ENCODE results near the gene MISP.

Gene MISP

DNA sequence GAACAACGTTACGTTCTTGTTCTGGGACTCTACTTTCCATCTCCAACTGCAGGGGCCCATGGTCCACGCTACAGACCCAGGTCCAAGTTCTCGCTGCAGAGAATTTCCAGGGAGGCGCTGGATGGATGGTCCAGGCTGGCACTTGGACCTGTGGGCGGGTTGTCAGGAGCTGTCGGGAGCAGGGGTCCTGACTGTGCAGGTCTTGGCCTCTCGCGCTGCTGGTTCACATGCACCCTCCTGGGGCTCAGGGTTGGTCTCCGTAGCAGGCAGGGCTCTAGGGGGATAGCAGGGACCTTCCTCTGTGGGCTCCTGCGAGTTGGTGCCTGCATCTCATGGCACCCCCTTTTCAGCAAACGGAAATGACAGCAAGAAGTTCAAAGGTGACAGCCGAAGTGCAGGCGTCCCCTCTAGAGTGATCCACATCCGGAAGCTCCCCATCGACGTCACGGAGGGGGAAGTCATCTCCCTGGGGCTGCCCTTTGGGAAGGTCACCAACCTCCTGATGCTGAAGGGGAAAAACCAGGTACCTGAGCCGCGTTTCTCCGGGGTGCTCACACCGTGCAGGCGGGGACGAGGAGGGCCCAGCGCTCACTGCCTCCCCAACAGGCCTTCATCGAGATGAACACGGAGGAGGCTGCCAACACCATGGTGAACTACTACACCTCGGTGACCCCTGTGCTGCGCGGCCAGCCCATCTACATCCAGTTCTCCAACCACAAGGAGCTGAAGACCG is 52.9 kb downstream of the MISP start:
- peaks cover 28% of the 10 kb centered on the region for H3K4me1 ChIP-seq (ENCODE audit: control insufficient read depth, insufficient read depth, low read length)
- no peak overlapping the region for H3K4me3 ChIP-seq (ENCODE audit: insufficient read depth, low read depth, low read length)
- H3K9me3 ChIP-seq (ENCODE audit: control insufficient read depth, low read length) = no peaks in the 10 kb centered on the region
- H3K36me3 ChIP-seq (ENCODE audit: control insufficient read depth, insufficient read depth, low read length) = peaks cover 49% of the 10 kb centered on the region
- H3K27ac ChIP-seq (ENCODE audit: insufficient read depth, low read depth, low read length, poor library complexity, severe bottlenecking) = no peak overlapping the region
- 95 to 96% methylated on average over 31 of the region's 31 CpGs for WGBS, 2 experiments
- no peaks in the 10 kb centered on the region for H3K27me3 ChIP-seq (ENCODE audit: control insufficient read depth, insufficient read depth, low read length, poor library complexity, severe bottlenecking)

GRCh38 chr19:804419-805165 is 53.7 kb downstream of the MISP start:
- no peaks in the 10 kb centered on the region for H3K9me3 ChIP-seq (ENCODE audit: control insufficient read depth, low read length)
- H3K27ac ChIP-seq (ENCODE audit: insufficient read depth, low read depth, low read length, poor library complexity, severe bottlenecking) = no peak overlapping the region
- H3K27me3 ChIP-seq (ENCODE audit: control insufficient read depth, insufficient read depth, low read length, poor library complexity, severe bottlenecking) = no peaks in the 10 kb centered on the region
- 96 to 97% methylated on average over 53 of the region's 53 CpGs for WGBS, 2 experiments
- H3K4me1 ChIP-seq (ENCODE audit: control insufficient read depth, insufficient read depth, low read length) = peaks cover 27% of the 10 kb centered on the region
- no peak overlapping the region for H3K4me3 ChIP-seq (ENCODE audit: insufficient read depth, low read depth, low read length)
- H3K36me3 ChIP-seq (ENCODE audit: control insufficient read depth, insufficient read depth, low read length) = peaks cover 55% of the 10 kb centered on the region

DNA sequence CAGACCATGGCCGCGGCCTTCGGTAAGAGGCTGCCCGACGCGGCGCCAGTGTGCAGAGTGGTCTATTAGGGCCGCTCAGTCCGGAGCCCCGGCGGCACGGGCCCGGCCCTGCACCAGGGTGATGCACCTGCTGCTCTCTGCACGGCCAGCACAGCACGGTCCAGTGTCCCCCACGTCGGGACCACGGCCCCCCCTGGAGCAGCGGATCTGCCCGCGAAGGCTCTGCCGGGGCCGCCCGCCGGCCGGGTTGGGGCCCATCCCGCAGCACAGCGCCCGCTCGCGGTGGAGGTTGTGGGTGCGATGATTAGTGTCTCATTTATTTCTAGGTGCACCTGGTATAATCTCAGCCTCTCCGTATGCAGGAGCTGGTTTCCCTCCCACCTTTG is 54.2 kb downstream of the MISP start:
- H3K27me3 ChIP-seq (ENCODE audit: control insufficient read depth, insufficient read depth, low read length, poor library complexity, severe bottlenecking) = no peaks in the 10 kb centered on the region
- H3K27ac ChIP-seq (ENCODE audit: insufficient read depth, low read depth, low read length, poor library complexity, severe bottlenecking) = no peak overlapping the region
- H3K4me1 ChIP-seq (ENCODE audit: control insufficient read depth, insufficient read depth, low read length) = peaks cover 21% of the 10 kb centered on the region
- H3K9me3 ChIP-seq (ENCODE audit: control insufficient read depth, low read length) = no peaks in the 10 kb centered on the region
- no peak overlapping the region for H3K4me3 ChIP-seq (ENCODE audit: insufficient read depth, low read depth, low read length)
- WGBS, 2 experiments = 95 to 96% methylated on average over 33 of the region's 33 CpGs
- H3K36me3 ChIP-seq (ENCODE audit: control insufficient read depth, insufficient read depth, low read length) = peaks cover 60% of the 10 kb centered on the region

- no peaks in the 10 kb centered on the region for H3K27me3 ChIP-seq (ENCODE audit: control insufficient read depth, insufficient read depth, low read length, poor library complexity, severe bottlenecking)
- H3K4me3 ChIP-seq (ENCODE audit: insufficient read depth, low read depth, low read length) = no peak overlapping the region
- H3K9me3 ChIP-seq (ENCODE audit: control insufficient read depth, low read length) = no peaks in the 10 kb centered on the region
- no peak overlapping the region for H3K27ac ChIP-seq (ENCODE audit: insufficient read depth, low read depth, low read length, poor library complexity, severe bottlenecking)
- H3K36me3 ChIP-seq (ENCODE audit: control insufficient read depth, insufficient read depth, low read length) = peaks cover 64% of the 10 kb centered on the region
- WGBS, 2 experiments = 95 to 96% methylated on average over 93 of the region's 93 CpGs
- peaks cover 14% of the 10 kb centered on the region for H3K4me1 ChIP-seq (ENCODE audit: control insufficient read depth, insufficient read depth, low read length)
Measured at GRCh38 chr19:805600-806550, 55.0 kb downstream of the MISP start.

DNA sequence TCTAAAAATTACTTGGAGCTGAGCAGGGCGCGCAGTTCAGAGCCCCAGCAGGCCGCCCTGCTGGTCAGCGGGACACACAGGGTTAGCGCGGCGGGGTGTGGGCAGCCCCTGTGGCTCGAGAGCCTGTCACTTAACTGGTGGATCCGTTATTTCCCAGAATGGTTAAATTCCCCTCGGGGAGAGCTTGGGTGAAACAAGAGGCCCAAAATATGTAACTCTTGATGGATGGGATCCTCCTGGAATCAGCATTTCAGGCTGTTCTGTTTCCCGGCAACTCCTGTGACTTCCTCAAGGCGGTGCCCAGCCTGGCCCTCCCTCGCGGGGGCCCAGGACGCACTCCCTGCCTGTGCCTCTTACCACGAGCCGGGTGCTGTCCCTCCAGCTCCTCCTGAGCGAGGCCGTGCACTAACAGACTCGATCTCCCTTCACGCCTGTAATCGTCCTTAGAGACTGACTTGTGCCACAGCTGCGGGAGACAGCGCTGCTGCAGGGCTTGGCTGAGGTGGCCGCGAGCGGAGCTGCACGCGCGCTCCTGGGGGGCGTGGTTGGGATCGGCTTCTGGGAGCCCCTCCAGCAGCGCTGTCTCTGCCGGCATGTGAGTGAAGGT is 56.0 kb downstream of the MISP start:
- Histone ChIP-seq H3K36me3 (ENCODE audit: control insufficient read depth, insufficient read depth, low read length) (peaks cover 75% of the 10 kb centered on the region), H3K27me3 (ENCODE audit: control insufficient read depth, insufficient read depth, low read length, poor library complexity, severe bottlenecking) (no peaks in the 10 kb centered on the region), H3K4me3 (ENCODE audit: insufficient read depth, low read depth, low read length) (no peak overlapping the region), H3K9me3 (ENCODE audit: control insufficient read depth, low read length) (no peaks in the 10 kb centered on the region), H3K4me1 (ENCODE audit: control insufficient read depth, insufficient read depth, low read length) (peaks cover 4% of the 10 kb centered on the region), H3K27ac (ENCODE audit: insufficient read depth, low read depth, low read length, poor library complexity, severe bottlenecking) (no peak overlapping the region)
- 95 to 96% methylated on average over 34 of the region's 34 CpGs for WGBS, 2 experiments

DNA sequence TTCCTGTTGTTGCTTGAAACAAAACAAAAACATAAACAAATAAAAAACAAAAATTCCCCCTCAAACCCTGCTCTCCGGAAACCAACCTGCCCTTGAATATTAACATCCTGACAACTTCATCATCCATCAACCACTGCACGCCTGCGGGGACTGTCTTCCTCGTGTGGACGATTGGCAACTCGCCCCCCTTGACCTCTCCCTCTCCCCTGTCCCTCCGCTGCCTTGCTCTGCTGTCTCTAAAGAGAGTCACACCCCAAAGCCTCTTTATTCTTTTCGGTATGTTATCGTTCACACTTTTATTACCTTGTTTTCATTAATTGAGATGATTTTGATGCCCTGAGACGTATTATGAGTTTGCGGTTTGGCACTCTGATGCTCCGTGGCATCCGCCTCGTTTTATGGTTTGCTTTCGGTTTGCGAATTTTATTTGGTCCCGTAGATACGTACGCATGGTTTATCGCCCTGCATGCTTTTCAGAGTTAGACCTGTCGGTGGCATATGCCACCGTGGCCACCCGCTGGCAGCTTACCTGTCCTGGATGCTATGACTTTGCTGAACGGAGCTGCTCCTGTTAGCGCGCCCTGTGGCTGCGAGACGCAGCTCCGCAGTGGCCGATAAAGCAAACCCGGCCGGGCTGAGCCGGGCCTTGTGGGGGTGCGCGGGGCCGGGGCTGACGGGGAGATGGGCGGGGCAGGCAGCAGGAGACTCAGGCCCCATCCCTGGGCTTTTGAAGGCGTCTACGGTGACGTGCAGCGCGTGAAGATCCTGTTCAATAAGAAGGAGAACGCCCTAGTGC is 56.9 kb downstream of the MISP start:
- Histone ChIP-seq H3K9me3 (ENCODE audit: control insufficient read depth, low read length) (no peaks in the 10 kb centered on the region), H3K4me3 (ENCODE audit: insufficient read depth, low read depth, low read length) (no peak overlapping the region), H3K36me3 (ENCODE audit: control insufficient read depth, insufficient read depth, low read length) (peaks cover 78% of the 10 kb centered on the region), H3K4me1 (ENCODE audit: control insufficient read depth, insufficient read depth, low read length) (no peaks in the 10 kb centered on the region), H3K27me3 (ENCODE audit: control insufficient read depth, insufficient read depth, low read length, poor library complexity, severe bottlenecking) (no peaks in the 10 kb centered on the region), H3K27ac (ENCODE audit: insufficient read depth, low read depth, low read length, poor library complexity, severe bottlenecking) (no peak overlapping the region)
- 96% methylated on average over 44 of the region's 44 CpGs for WGBS, 2 experiments

DNA sequence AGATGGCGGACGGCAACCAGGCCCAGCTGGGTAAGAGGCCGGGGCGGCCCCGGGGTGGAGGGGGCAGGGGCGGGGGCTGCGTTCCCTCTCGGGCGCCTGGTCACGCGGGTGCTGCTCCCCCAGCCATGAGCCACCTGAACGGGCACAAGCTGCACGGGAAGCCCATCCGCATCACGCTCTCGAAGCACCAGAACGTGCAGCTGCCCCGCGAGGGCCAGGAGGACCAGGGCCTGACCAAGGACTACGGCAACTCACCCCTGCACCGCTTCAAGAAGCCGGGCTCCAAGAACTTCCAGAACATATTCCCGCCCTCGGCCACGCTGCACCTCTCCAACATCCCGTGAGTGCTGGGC is 57.5 kb downstream of the MISP start:
- H3K27me3 ChIP-seq (ENCODE audit: control insufficient read depth, insufficient read depth, low read length, poor library complexity, severe bottlenecking) = no peaks in the 10 kb centered on the region
- H3K36me3 ChIP-seq (ENCODE audit: control insufficient read depth, insufficient read depth, low read length) = peaks cover 78% of the 10 kb centered on the region

GRCh38 chr19:810077-810855 is 59.4 kb downstream of the MISP start:
- H3K4me3 ChIP-seq (ENCODE audit: insufficient read depth, low read depth, low read length) = no peak overlapping the region
- H3K9me3 ChIP-seq (ENCODE audit: control insufficient read depth, low read length) = no peaks in the 10 kb centered on the region
- H3K27ac ChIP-seq (ENCODE audit: insufficient read depth, low read depth, low read length, poor library complexity, severe bottlenecking) = no peak overlapping the region
- WGBS, 2 experiments = 93 to 94% methylated on average over 30 of the region's 30 CpGs
- H3K4me1 ChIP-seq (ENCODE audit: control insufficient read depth, insufficient read depth, low read length) = no peaks in the 10 kb centered on the region
- no peaks in the 10 kb centered on the region for H3K27me3 ChIP-seq (ENCODE audit: control insufficient read depth, insufficient read depth, low read length, poor library complexity, severe bottlenecking)
- H3K36me3 ChIP-seq (ENCODE audit: control insufficient read depth, insufficient read depth, low read length) = peaks cover 69% of the 10 kb centered on the region

More for the DNA sequence above, 57.5 kb downstream of the MISP start:
- WGBS, 2 experiments = 96 to 97% methylated on average over 26 of the region's 26 CpGs
- Histone ChIP-seq H3K9me3 (ENCODE audit: control insufficient read depth, low read length) (no peaks in the 10 kb centered on the region), H3K27ac (ENCODE audit: insufficient read depth, low read depth, low read length, poor library complexity, severe bottlenecking) (no peak overlapping the region), H3K4me3 (ENCODE audit: insufficient read depth, low read depth, low read length) (no peak overlapping the region), H3K4me1 (ENCODE audit: control insufficient read depth, insufficient read depth, low read length) (no peaks in the 10 kb centered on the region)

Data from ectodermal cell (in vitro differentiated cells).